ENCODE data around the gene P2RX3.

DNA sequence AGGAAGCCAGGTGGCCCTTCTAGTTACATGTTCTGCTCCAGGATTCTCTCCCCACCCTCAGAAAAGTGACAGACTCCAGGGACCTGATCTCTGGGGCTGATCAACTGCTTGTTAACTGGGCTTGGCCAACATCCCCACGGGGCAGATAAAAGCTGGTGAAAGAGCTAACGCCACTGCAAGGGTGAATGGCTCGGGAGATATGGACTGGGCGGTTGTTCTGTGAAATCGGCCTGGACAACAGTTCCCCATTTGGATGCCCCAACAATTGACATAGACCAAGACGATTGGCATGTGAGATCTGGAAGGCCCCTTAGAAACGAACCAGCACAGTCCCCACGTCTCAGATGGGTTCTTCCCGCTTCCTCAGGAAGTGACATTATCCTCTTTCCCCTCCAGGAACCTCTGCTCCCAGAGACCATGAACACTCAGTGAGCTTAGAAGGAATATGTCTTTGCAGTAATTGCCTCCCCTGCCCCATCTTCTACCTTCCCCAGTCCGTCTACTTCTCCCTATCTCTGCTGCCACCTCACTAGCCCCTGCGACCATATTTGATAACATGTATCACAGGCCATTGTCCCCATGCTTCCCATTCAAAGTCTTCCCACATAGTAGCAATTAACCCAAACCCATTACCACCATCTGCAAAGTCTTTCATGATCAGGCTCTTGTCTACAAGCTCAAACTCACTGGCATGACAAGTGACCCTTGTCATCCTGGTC, 57.9 kb downstream of the P2RX3 start:
- TF ChIP-seq POLR2A (IDR thresholded peaks at IDR 0.05; ENCODE audit: low read depth, low read length) (no peak), POLR2AphosphoS5 (IDR thresholded peaks at IDR 0.05; ENCODE audit: low read depth, low read length) (no peak), TAF1 (IDR thresholded peaks at IDR 0.05; ENCODE audit: low read depth, low read length) (no peak)
